HepG2 (cell line): ENCODE results near the gene PIP5KL1. TPM values are rescaled to one million over a fixed set of nuclear protein-coding genes. Genes with fewer than 3 reads are reported as not detected.

Source experiments
- EP300 ChIP-seq, 3 experiments: sonication (generic) in 1 of 3; formaldehyde crosslinking in 1 of 3; IDR thresholded peaks; 2 replicates each; pipeline versions ENCODE4 v1.5.1 to v1.6.1; 2011 to 2020; ENCODE audit warnings: low read depth in 2 of 3, low read length in 2 of 3, borderline replicate concordance in 1 of 3, improper control_type of control experiment in 1 of 3, mild to moderate bottlenecking in 1 of 3, missing genetic modification reagents in 1 of 3, moderate library complexity in 1 of 3
- FOSL1 ChIP-seq: sonication (generic); formaldehyde crosslinking; IDR thresholded peaks from 2 replicates; pipeline ENCODE4 v1.9.0; 2021; ENCODE audit warnings: missing genetic modification reagents, borderline replicate concordance
- FOSL2 ChIP-seq: sonication (generic); formaldehyde crosslinking; IDR thresholded peaks from 2 replicates; pipeline ENCODE4 v1.4.0; 2020; ENCODE audit warnings: missing genetic modification reagents
- HMG20A ChIP-seq: IDR thresholded peaks from 2 replicates; pipeline ENCODE4 v1.6.1; 2016; ENCODE audit warnings: borderline replicate concordance
- HOXA5 ChIP-seq: sonication (generic); formaldehyde crosslinking; IDR thresholded peaks from 2 replicates; pipeline ENCODE4 v1.4.0; 2020; ENCODE audit warnings: missing genetic modification reagents
- HOXA7 ChIP-seq: sonication (generic); formaldehyde crosslinking; IDR thresholded peaks from 2 replicates; pipeline ENCODE4 v1.8.1; 2022; ENCODE audit warnings: mild to moderate bottlenecking, missing genetic modification reagents, moderate library complexity
- KMT2A ChIP-seq: sonication (generic); formaldehyde crosslinking; IDR thresholded peaks from 2 replicates; pipeline ENCODE4 v1.4.0; 2020; ENCODE audit warnings: missing genetic modification reagents
- MAFF ChIP-seq: IDR thresholded peaks from 2 replicates; pipeline ENCODE4 v1.6.1; 2011; ENCODE audit warnings: low read depth, low read length, improper control_type of control experiment
- MEIS1 ChIP-seq: sonication (generic); formaldehyde crosslinking; IDR thresholded peaks from 2 replicates; pipeline ENCODE4 v1.9.0; 2021; ENCODE audit warnings: mild to moderate bottlenecking, missing genetic modification reagents, moderate library complexity, borderline replicate concordance
- MYC ChIP-seq: sonication (generic); formaldehyde crosslinking; IDR thresholded peaks from 2 replicates; pipeline ENCODE4 v1.9.0; 2021; ENCODE audit warnings: missing genetic modification reagents, borderline replicate concordance
- PHF21A ChIP-seq: sonication (generic); formaldehyde crosslinking; IDR thresholded peaks from 2 replicates; pipeline ENCODE4 v1.5.0; 2020; ENCODE audit warnings: mild to moderate bottlenecking, missing genetic modification reagents
- PRMT3 ChIP-seq: sonication (generic); formaldehyde crosslinking; IDR thresholded peaks from 2 replicates; pipeline ENCODE4 v1.8.1; 2022; ENCODE audit warnings: low read depth, mild to moderate bottlenecking, moderate library complexity, missing genetic modification reagents, borderline replicate concordance
- SKI ChIP-seq: fragments of 450-650 bp; IDR thresholded peaks from one replicate; pipeline ENCODE4 v1.6.1; 2018; ENCODE audit warnings: mild to moderate bottlenecking; ENCODE audit not compliant: partially characterized antibody
- SMC3 ChIP-seq: IDR thresholded peaks from 2 replicates; pipeline ENCODE4 v1.6.1; 2011; ENCODE audit warnings: low read length, improper control_type of control experiment
- TAF1 ChIP-seq: sonication (generic); formaldehyde crosslinking; IDR thresholded peaks from 2 replicates; pipeline ENCODE4 v1.4.0; 2020; ENCODE audit warnings: missing genetic modification reagents
- ZKSCAN8 ChIP-seq: IDR thresholded peaks from 2 replicates; pipeline ENCODE4 v1.6.1; 2016; ENCODE audit warnings: borderline replicate concordance, missing genetic modification reagents, missing compliant biosample characterization
- ZNF282 ChIP-seq: fragments of 450-650 bp; IDR thresholded peaks from 2 replicates; pipeline ENCODE4 v1.6.1; 2018; ENCODE audit not compliant: partially characterized antibody
- ZNF331 ChIP-seq: sonication (generic); formaldehyde crosslinking; IDR thresholded peaks from 2 replicates; pipeline ENCODE4 v1.4.0; 2020; ENCODE audit warnings: missing genetic modification reagents
- ZNF44 ChIP-seq: sonication (generic); formaldehyde crosslinking; IDR thresholded peaks from 2 replicates; pipeline ENCODE4 v1.5.1; 2020; ENCODE audit warnings: mild to moderate bottlenecking, missing genetic modification reagents
- ZNF766 ChIP-seq: sonication (generic); formaldehyde crosslinking; IDR thresholded peaks from 2 replicates; pipeline ENCODE4 v1.5.0; 2020; ENCODE audit warnings: missing genetic modification reagents, borderline replicate concordance
- ZNF816 ChIP-seq: sonication (generic); formaldehyde crosslinking; IDR thresholded peaks from 2 replicates; pipeline ENCODE4 v1.8.0; 2022; ENCODE audit warnings: missing genetic modification reagents, mild to moderate bottlenecking, borderline replicate concordance
- ZNF839 ChIP-seq: sonication (generic); formaldehyde crosslinking; IDR thresholded peaks from 2 replicates; pipeline ENCODE4 v1.4.0; 2020; ENCODE audit warnings: missing genetic modification reagents, mild to moderate bottlenecking, borderline replicate concordance
- polyA plus RNA-seq, 8 experiments: library from polyadenylated mRNA; depleted of rRNA in 3 of 8; stranded (reverse) in 7 of 8; unstranded in 1 of 8; fragments of >200 nt; fragmentation: Illumina TruSeq in 4 of 8; extraction: Trizol in 4 of 8; gene quantifications; 2 replicates each; pipeline versions ENCODE4 v1.2.1 to v1.2.3, GENCODE V29; 2011 to 2016; ENCODE audit warnings: low read depth in 4 of 8, missing spikeins in 1 of 8, mixed read lengths in 1 of 8; ENCODE audit not compliant: insufficient read depth in 1 of 8
- total RNA-seq, 5 experiments: library from RNA; depleted of rRNA; stranded (reverse); fragments of >200 nt; fragmentation: Illumina TruSeq; extraction: Trizol; gene quantifications; 2 replicates each; pipeline ENCODE4 v1.2.3, GENCODE V29; 2016; ENCODE audit warnings: low read depth in 1 of 5
- TF ChIP-seq, protein P1 (sequence below): IDR thresholded peaks from 2 replicates; pipeline ENCODE4 v1.6.1; 2016; ENCODE audit warnings: missing compliant biosample characterization, missing genetic modification reagents, borderline replicate concordance
- TF ChIP-seq, protein P2 (sequence below): sonication (generic); formaldehyde crosslinking; IDR thresholded peaks from 2 replicates; pipeline ENCODE4 v1.5.0; 2020; ENCODE audit warnings: mild to moderate bottlenecking, missing genetic modification reagents
- TF ChIP-seq, protein P3 (sequence below): IDR thresholded peaks from 2 replicates; pipeline ENCODE4 v1.6.1; 2016; ENCODE audit warnings: low read depth, borderline replicate concordance

PIP5KL1 gene
- total and polyA plus RNA-seq, 2 of the 13 experiments (the other 11 are each of a cell fraction or from before 2014, with no cell fraction given): 0.20 to 0.49 TPM

DNA sequence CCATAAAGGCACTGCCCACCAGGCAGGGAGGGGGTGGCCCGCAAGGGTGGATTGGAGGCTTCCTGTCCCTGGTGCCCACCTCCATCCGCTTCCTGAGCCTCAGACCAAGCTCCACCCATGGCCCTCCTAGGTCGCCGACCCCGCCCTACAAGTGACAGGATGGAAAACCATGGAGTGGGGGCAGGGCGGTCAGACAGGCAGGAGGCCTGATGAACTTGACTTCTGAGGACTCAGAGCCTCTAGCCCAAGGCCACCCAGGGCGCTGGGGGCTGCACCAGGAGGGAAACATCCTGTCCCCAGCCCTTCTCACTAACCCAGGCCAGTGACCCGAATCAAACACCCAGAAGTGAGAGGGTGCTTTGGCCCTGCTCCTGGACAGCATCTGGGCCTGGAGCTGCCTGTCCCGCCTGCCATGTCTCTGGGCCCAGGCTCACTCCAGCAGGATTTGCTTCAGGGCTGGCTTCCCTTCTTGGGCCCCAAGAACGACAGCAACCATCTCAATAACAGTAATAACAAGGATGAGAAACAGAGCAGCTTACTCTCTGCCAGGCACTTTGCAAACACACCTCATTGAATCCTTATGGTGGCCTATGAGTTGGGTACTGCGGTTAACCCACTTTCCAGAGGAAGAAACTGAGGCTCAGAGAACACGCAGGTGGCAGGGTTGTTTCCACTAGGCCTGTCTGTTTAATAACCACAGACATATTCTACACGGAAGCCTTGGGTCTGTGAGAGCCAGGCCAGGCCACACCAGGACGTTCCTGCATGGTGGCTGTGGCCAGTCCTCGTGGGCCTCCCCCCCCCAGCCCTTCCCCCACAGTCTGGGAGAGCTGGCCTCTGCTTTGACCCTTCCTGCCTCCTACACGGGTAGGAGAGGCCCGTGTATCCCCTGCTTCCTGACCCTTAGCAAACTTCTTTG lies 26.8 kb downstream of the PIP5KL1 start (continued):
- TF ChIP-seq, protein P1, sequence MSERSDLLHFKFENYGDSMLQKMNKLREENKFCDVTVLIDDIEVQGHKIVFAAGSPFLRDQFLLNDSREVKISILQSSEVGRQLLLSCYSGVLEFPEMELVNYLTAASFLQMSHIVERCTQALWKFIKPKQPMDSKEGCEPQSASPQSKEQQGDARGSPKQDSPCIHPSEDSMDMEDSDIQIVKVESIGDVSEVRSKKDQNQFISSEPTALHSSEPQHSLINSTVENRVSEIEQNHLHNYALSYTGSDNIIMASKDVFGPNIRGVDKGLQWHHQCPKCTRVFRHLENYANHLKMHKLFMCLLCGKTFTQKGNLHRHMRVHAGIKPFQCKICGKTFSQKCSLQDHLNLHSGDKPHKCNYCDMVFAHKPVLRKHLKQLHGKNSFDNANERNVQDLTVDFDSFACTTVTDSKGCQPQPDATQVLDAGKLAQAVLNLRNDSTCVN (CRISPR knock-in tag): 0 out of 2 replicates have a peak, but pooled peaks have one; percentile 41
- TF ChIP-seq HMG20A (peak; percentile 74), PRMT3 (CRISPR knock-in tag) (peak; percentile 9; the same call in 1 of the 2 replicates), FOSL1 (CRISPR knock-in tag) (no peak), TAF1 (CRISPR knock-in tag) (peak; percentile 42; the same call in 1 of the 2 replicates), SKI (peak; percentile 96), ZNF816 (CRISPR knock-in tag) (peak; percentile 51; the same call in 1 of the 2 replicates), ZNF44 (CRISPR knock-in tag) (no peak), FOSL2 (CRISPR knock-in tag) (peak; percentile 57; the same call in 1 of the 2 replicates), HOXA5 (peak; percentile 67; the same call in 1 of the 2 replicates), ZNF839 (peak; percentile 45; the same call in 1 of the 2 replicates), ZNF766 (CRISPR knock-in tag) (0 out of 2 replicates have a peak, but pooled peaks have one; percentile 21), KMT2A (CRISPR knock-in tag) (no peak), ZNF331 (CRISPR knock-in tag) (peak; percentile 77), MAFF (no peak), SMC3 (no peak), MEIS1 (CRISPR knock-in tag) (peak; percentile 91; the same call in 1 of the 2 replicates), MYC (CRISPR knock-in tag) (peak; percentile 65; the same call in 1 of the 2 replicates), EP300 (IDR thresholded peaks at IDR 0.05; ENCODE audit: low read depth in 2 of 2, low read length in 2 of 2) (no peak), EP300 (CRISPR knock-in tag; IDR thresholded peaks at IDR 0.05; ENCODE audit: borderline replicate concordance) (peak; percentile 64), PHF21A (CRISPR knock-in tag) (peak; percentile 84), ZNF282 (no peak), HOXA7 (no peak), ZKSCAN8 (peak; percentile 54; the same call in 1 of the 2 replicates)
- TF ChIP-seq, protein P2, sequence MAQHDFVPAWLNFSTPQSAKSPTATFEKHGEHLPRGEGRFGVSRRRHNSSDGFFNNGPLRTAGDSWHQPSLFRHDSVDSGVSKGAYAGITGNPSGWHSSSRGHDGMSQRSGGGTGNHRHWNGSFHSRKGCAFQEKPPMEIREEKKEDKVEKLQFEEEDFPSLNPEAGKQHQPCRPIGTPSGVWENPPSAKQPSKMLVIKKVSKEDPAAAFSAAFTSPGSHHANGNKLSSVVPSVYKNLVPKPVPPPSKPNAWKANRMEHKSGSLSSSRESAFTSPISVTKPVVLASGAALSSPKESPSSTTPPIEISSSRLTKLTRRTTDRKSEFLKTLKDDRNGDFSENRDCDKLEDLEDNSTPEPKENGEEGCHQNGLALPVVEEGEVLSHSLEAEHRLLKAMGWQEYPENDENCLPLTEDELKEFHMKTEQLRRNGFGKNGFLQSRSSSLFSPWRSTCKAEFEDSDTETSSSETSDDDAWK (CRISPR knock-in tag): no peak
- TF ChIP-seq, protein P3, sequence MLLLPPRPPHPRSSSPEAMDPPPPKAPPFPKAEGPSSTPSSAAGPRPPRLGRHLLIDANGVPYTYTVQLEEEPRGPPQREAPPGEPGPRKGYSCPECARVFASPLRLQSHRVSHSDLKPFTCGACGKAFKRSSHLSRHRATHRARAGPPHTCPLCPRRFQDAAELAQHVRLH (CRISPR knock-in tag): peak; percentile 85; the same call in 1 of the 2 replicates
